HEK293 (cell line): Measurements from ENCODE around the gene KLHDC7B.

Experiments
- EGR2 ChIP-seq: fragments of 450-650 bp; formaldehyde crosslinking; IDR thresholded peaks from 2 replicates; pipeline ENCODE4 v1.5.1; 2016; ENCODE audit warnings: low read depth, missing biosample characterization, missing genetic modification characterization
- HOXC10 ChIP-seq: sonication (generic); formaldehyde crosslinking; IDR thresholded peaks from 2 replicates; pipeline ENCODE4 v1.8.1; 2023; ENCODE audit warnings: mild to moderate bottlenecking, missing genetic modification reagents
- KLF9 ChIP-seq: fragments of 450-650 bp; formaldehyde crosslinking; IDR thresholded peaks from 2 replicates; pipeline ENCODE4 v1.5.1; 2016; ENCODE audit warnings: missing biosample characterization, missing genetic modification characterization, low read depth
- ZFP41 ChIP-seq: fragments of 450-650 bp; formaldehyde crosslinking; IDR thresholded peaks from 2 replicates; pipeline ENCODE4 v1.5.1; 2016; ENCODE audit warnings: missing biosample characterization, missing genetic modification characterization, borderline replicate concordance
- TF ChIP-seq, protein P1 (sequence below): fragments of 450-650 bp; IDR thresholded peaks from 2 replicates; pipeline ENCODE4 v1.5.1; 2018; ENCODE audit warnings: missing biosample characterization, missing genetic modification characterization
- TF ChIP-seq, protein P2 (sequence below): fragments of 450-650 bp; formaldehyde crosslinking; IDR thresholded peaks from 2 replicates; pipeline ENCODE4 v1.5.1; 2016; ENCODE audit warnings: missing biosample characterization, missing genetic modification characterization
- TF ChIP-seq, protein P3 (sequence below): fragments of 450-650 bp; formaldehyde crosslinking; IDR thresholded peaks from 2 replicates; pipeline ENCODE4 v1.5.1; 2016; ENCODE audit warnings: missing biosample characterization, missing genetic modification characterization
- TF ChIP-seq, protein P4 (sequence below): fragments of 450-650 bp; formaldehyde crosslinking; IDR thresholded peaks from 2 replicates; pipeline ENCODE4 v1.5.1; 2016; ENCODE audit warnings: missing biosample characterization, missing genetic modification characterization, borderline replicate concordance

DNA sequence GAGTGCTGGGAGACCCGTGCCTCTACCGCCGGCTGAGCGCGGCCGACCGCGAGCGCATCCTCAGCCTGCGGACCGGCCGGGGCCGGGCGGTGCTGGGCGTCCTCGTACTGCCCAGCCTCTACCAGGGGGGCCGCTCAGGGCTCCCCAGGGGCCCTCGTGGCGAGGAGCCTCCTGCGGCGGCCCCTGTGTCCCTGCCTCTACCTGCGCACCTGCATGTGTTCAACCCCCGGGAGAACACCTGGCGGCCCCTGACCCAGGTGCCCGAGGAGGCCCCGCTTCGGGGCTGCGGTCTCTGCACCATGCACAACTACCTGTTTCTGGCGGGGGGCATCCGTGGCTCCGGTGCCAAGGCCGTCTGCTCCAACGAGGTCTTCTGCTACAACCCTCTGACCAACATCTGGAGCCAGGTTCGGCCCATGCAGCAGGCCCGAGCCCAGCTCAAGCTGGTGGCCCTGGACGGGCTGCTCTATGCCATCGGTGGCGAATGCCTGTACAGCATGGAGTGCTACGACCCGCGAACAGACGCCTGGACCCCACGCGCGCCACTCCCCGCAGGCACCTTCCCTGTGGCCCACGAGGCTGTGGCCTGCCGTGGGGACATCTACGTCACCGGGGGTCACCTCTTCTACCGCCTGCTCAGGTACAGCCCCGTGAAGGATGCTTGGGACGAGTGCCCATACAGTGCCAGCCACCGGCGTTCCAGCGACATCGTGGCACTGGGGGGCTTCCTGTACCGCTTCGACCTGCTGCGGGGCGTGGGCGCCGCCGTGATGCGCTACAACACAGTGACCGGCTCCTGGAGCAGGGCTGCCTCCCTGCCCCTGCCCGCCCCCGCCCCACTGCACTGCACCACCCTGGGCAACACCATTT is 3.5 kb downstream of the KLHDC7B start:
- TF ChIP-seq, protein P1, sequence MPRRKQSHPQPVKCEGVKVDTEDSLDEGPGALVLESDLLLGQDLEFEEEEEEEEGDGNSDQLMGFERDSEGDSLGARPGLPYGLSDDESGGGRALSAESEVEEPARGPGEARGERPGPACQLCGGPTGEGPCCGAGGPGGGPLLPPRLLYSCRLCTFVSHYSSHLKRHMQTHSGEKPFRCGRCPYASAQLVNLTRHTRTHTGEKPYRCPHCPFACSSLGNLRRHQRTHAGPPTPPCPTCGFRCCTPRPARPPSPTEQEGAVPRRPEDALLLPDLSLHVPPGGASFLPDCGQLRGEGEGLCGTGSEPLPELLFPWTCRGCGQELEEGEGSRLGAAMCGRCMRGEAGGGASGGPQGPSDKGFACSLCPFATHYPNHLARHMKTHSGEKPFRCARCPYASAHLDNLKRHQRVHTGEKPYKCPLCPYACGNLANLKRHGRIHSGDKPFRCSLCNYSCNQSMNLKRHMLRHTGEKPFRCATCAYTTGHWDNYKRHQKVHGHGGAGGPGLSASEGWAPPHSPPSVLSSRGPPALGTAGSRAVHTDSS (tag by site-specific recombination), result no peak
- TF ChIP-seq ZFP41 (tag by site-specific recombination) (no peak), KLF9 (tag by site-specific recombination) (no peak), HOXC10 (CRISPR knock-in tag) (no peak), EGR2 (tag by site-specific recombination) (no peak)
- TF ChIP-seq, protein P2, sequence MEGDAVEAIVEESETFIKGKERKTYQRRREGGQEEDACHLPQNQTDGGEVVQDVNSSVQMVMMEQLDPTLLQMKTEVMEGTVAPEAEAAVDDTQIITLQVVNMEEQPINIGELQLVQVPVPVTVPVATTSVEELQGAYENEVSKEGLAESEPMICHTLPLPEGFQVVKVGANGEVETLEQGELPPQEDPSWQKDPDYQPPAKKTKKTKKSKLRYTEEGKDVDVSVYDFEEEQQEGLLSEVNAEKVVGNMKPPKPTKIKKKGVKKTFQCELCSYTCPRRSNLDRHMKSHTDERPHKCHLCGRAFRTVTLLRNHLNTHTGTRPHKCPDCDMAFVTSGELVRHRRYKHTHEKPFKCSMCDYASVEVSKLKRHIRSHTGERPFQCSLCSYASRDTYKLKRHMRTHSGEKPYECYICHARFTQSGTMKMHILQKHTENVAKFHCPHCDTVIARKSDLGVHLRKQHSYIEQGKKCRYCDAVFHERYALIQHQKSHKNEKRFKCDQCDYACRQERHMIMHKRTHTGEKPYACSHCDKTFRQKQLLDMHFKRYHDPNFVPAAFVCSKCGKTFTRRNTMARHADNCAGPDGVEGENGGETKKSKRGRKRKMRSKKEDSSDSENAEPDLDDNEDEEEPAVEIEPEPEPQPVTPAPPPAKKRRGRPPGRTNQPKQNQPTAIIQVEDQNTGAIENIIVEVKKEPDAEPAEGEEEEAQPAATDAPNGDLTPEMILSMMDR (tag by site-specific recombination), result no peak
- TF ChIP-seq, protein P3, sequence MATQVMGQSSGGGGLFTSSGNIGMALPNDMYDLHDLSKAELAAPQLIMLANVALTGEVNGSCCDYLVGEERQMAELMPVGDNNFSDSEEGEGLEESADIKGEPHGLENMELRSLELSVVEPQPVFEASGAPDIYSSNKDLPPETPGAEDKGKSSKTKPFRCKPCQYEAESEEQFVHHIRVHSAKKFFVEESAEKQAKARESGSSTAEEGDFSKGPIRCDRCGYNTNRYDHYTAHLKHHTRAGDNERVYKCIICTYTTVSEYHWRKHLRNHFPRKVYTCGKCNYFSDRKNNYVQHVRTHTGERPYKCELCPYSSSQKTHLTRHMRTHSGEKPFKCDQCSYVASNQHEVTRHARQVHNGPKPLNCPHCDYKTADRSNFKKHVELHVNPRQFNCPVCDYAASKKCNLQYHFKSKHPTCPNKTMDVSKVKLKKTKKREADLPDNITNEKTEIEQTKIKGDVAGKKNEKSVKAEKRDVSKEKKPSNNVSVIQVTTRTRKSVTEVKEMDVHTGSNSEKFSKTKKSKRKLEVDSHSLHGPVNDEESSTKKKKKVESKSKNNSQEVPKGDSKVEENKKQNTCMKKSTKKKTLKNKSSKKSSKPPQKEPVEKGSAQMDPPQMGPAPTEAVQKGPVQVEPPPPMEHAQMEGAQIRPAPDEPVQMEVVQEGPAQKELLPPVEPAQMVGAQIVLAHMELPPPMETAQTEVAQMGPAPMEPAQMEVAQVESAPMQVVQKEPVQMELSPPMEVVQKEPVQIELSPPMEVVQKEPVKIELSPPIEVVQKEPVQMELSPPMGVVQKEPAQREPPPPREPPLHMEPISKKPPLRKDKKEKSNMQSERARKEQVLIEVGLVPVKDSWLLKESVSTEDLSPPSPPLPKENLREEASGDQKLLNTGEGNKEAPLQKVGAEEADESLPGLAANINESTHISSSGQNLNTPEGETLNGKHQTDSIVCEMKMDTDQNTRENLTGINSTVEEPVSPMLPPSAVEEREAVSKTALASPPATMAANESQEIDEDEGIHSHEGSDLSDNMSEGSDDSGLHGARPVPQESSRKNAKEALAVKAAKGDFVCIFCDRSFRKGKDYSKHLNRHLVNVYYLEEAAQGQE (tag by site-specific recombination), result no peak
- TF ChIP-seq, protein P4, sequence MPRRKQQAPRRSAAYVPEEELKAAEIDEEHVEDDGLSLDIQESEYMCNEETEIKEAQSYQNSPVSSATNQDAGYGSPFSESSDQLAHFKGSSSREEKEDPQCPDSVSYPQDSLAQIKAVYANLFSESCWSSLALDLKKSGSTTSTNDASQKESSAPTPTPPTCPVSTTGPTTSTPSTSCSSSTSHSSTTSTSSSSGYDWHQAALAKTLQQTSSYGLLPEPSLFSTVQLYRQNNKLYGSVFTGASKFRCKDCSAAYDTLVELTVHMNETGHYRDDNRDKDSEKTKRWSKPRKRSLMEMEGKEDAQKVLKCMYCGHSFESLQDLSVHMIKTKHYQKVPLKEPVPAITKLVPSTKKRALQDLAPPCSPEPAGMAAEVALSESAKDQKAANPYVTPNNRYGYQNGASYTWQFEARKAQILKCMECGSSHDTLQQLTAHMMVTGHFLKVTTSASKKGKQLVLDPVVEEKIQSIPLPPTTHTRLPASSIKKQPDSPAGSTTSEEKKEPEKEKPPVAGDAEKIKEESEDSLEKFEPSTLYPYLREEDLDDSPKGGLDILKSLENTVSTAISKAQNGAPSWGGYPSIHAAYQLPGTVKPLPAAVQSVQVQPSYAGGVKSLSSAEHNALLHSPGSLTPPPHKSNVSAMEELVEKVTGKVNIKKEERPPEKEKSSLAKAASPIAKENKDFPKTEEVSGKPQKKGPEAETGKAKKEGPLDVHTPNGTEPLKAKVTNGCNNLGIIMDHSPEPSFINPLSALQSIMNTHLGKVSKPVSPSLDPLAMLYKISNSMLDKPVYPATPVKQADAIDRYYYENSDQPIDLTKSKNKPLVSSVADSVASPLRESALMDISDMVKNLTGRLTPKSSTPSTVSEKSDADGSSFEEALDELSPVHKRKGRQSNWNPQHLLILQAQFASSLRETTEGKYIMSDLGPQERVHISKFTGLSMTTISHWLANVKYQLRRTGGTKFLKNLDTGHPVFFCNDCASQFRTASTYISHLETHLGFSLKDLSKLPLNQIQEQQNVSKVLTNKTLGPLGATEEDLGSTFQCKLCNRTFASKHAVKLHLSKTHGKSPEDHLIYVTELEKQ (tag by site-specific recombination), result no peak
